HG03280 (cell line): Measurements from ENCODE around the gene IL17RA.

Experiments
- ATAC-seq: cut with Tn5 transposase; IDR thresholded peaks from one replicate; pipeline ENCODE4 v1.9.1; 2021; ENCODE audit warnings: mild to moderate bottlenecking, moderate library complexity; ENCODE audit not compliant: unreplicated experiment

IL17RA gene

DNA sequence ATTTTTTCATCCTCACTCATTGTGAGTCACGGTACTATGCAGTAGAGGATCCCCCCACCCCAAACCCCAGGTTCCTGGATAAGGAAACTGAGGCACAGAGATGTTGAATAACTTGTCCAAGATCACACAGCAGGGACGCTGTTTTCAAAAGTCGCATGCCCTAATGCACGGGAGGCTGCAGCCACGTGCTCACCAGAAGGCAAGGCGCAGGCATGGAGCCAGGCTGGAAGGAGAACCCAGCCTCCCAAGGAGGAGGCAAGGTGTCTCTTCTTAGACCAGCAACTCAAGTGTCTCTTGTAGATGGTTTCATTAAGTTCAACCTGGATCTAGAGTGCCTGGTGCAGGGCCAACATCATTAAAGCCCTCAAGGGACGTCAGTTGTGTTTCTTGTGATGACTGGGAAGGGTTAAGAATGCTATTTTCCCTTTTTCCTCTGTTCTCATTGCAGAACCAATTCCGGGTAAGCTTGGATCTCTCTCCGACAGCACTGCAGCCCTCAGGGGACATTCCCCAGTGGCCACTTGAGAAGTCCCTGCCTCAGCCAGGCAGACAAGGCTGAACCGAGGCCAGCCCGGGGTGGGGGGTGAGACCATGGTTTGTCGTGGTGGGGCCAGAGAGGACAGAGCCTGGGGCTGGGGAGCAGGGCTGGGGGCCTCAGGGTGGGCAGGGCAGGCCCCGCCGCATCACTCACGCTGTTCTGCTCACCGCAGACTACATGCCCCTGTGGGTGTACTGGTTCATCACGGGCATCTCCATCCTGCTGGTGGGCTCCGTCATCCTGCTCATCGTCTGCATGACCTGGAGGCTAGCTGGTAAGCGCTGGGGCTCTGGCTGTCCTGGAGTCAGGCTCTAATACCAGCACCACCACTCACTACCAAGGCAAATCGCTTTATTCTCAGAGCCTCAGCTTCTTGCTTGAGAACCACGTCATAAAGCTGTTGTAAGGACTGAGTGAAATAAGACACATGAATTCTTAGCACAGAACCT is 20.6 kb downstream of the IL17RA start:
- ATAC-seq: no peak

DNA sequence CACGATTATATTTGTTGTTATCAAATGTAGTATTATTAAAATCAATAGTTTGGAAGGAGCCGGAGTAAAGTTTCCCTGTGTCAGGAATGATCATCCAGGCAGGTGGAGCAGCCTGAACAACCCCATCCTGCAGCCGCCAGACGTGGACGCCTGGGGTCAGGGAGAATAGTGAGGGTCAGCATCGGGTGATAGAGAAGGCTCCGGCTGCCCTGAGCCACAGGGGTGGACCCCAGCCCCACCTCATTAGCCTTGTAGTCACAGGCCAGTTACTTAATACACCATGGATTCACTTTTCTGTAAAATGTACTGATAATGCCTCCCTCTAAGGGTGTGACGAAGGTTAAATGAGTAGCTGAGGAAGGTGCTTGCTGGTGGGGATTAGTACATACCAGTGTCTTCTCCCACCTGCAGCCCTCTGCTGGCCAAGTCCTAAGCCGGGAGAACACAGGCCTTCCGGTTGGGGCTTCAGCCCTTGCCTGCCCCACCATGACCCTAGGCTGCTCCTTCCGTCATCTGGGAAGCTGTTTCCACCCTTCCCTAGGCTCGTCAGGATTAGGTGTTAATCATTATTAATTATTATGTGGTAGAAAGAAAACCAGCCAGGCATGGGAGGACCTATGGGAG is 21.5 kb downstream of the IL17RA start:
- ATAC-seq: no peak

DNA sequence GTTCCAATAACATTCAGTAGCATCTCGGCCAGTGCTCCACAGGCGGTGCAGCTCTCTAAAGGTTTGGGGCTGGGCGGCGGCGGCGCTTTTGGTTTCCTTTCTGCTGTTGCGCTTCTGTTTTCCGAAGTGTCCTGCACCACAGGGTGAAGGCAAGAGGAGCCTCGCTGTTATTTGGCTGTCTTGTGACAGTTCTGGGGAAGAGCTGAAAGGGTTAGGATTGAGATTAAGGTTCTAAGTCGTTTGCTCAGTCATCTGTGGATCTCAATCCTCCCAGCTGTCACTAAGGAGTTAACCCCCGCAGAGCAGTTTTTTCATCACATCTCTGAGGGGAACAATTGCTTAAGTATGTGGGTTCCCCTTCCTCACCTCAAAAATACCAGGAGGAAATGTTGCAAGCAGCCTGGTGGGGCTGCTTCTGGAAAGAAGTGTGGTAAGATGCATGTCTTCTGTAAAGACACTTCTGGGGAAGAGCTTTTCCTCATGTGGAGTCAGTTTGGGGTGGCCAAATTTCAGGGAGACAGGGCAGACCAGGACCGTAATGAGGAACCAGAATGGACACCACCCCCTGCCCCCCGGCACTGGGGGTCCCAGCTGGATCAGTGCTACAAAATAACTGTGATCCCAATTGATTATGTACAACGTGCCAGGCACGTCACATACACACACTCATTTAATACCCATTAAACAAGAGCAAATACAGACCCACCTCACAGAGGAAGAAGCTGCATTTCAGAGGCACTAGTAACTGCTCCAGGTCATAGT is 22.2 kb downstream of the IL17RA start:
- no peak for ATAC-seq

DNA sequence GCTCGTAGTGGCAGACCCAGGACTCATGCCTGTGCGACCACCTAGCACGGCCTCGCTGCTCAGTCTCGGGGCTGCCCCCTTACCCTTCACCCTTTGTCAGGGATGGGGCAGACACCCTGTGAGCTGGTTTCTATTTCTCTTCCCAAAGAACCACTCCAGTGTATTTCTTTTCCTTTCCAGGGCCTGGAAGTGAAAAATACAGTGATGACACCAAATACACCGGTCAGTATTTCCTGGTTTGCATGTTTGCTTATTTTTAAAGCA is 22.7 kb downstream of the IL17RA start:
- ATAC-seq: no peak

DNA sequence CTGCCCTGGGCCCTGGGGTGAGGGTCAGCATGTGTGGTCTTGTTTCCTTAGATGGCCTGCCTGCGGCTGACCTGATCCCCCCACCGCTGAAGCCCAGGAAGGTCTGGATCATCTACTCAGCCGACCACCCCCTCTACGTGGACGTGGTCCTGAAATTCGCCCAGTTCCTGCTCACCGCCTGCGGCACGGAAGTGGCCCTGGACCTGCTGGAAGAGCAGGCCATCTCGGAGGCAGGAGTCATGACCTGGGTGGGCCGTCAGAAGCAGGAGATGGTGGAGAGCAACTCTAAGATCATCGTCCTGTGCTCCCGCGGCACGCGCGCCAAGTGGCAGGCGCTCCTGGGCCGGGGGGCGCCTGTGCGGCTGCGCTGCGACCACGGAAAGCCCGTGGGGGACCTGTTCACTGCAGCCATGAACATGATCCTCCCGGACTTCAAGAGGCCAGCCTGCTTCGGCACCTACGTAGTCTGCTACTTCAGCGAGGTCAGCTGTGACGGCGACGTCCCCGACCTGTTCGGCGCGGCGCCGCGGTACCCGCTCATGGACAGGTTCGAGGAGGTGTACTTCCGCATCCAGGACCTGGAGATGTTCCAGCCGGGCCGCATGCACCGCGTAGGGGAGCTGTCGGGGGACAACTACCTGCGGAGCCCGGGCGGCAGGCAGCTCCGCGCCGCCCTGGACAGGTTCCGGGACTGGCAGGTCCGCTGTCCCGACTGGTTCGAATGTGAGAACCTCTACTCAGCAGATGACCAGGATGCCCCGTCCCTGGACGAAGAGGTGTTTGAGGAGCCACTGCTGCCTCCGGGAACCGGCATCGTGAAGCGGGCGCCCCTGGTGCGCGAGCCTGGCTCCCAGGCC is 23.7 kb downstream of the IL17RA start:
- ATAC-seq: no peak

DNA sequence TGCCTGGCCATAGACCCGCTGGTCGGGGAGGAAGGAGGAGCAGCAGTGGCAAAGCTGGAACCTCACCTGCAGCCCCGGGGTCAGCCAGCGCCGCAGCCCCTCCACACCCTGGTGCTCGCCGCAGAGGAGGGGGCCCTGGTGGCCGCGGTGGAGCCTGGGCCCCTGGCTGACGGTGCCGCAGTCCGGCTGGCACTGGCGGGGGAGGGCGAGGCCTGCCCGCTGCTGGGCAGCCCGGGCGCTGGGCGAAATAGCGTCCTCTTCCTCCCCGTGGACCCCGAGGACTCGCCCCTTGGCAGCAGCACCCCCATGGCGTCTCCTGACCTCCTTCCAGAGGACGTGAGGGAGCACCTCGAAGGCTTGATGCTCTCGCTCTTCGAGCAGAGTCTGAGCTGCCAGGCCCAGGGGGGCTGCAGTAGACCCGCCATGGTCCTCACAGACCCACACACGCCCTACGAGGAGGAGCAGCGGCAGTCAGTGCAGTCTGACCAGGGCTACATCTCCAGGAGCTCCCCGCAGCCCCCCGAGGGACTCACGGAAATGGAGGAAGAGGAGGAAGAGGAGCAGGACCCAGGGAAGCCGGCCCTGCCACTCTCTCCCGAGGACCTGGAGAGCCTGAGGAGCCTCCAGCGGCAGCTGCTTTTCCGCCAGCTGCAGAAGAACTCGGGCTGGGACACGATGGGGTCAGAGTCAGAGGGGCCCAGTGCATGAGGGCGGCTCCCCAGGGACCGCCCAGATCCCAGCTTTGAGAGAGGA is 24.5 kb downstream of the IL17RA start:
- no peak for ATAC-seq

DNA sequence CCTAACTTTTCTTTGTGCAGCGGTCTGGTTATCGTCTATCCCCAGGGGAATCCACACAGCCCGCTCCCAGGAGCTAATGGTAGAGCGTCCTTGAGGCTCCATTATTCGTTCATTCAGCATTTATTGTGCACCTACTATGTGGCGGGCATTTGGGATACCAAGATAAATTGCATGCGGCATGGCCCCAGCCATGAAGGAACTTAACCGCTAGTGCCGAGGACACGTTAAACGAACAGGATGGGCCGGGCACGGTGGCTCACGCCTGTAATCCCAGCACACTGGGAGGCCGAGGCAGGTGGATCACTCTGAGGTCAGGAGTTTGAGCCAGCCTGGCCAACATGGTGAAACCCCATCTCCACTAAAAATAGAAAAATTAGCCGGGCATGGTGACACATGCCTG is 25.2 kb downstream of the IL17RA start:
- no peak for ATAC-seq

DNA sequence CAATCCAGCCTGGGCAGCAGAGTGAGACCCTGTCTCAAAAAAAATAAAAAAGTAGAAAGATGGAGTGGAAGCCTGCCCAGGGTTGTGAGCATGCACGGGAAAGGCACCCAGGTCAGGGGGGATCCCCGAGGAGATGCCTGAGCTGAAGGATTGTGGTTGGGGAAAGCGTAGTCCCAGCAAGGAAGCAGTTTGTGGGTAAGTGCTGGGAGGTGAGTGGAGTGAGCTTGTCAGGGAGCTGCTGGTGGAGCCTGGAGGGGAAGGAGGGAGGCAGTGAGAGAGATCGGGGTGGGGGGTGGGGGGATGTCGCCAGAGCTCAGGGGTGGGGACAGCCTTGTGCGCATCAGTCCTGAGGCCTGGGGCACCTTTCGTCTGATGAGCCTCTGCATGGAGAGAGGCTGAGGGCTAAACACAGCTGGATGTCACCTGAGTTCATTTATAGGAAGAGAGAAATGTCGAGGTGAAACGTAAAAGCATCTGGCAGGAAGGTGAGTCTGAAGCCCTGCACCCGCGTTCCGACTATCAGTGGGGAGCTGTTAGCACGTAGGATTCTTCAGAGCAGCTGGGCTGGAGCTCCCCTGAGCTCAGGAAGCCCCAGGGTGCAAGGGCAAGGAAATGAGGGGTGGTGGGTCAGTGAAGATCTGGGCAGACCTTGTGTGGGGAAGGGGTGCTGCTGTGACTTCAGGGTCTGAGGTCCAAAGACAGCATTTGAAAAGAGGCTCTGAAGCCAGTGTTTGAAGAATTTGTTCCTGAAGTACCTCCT is 26.2 kb downstream of the IL17RA start:
- no peak for ATAC-seq

DNA sequence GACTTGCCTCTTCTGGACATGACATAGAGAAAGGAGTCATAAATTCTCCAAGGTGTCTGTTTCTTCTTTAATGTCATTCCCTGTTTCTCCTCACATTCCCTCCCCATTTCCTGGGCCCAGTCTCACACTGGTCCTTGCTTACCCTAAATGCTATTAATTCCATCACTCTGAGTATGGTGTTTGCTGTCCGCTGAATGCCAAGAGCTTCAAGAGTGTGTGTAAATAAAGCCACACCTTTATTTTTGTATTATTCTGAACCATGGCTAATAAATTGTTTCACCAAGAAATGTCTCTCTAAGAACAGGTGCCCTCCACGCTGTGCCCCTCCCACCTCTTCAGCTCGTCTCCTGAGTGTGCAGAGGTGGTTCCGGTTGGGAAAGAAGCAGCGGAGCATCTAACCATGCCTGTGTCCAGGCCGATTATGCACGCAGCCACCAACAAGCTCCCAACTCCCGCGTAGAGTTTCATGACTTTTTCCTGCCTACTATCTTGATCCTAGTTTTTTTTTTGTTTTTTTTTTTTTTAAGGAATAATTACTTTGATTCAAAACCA is 27.8 kb downstream of the IL17RA start:
- no peak for ATAC-seq

DNA sequence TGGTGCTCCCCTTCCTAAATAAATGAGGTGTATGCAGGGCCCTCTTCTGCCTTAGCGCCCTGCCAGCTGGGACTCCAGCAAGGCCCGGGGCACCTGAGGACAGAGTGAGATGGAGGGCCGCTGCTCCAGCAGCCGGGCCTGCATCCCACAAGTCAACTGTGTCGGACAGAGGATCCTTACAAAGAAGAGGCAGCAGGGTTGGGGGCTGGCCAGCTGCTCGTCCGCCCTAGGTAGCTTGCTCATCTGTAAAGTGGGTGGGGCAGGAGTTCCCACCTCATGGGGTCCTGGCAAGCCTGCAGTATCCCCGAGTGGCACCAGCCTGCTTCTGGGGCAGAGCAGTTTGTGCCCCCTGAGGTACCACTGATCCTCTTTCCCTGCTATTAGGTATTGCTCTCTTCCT is 28.8 kb downstream of the IL17RA start:
- ATAC-seq: no peak

DNA sequence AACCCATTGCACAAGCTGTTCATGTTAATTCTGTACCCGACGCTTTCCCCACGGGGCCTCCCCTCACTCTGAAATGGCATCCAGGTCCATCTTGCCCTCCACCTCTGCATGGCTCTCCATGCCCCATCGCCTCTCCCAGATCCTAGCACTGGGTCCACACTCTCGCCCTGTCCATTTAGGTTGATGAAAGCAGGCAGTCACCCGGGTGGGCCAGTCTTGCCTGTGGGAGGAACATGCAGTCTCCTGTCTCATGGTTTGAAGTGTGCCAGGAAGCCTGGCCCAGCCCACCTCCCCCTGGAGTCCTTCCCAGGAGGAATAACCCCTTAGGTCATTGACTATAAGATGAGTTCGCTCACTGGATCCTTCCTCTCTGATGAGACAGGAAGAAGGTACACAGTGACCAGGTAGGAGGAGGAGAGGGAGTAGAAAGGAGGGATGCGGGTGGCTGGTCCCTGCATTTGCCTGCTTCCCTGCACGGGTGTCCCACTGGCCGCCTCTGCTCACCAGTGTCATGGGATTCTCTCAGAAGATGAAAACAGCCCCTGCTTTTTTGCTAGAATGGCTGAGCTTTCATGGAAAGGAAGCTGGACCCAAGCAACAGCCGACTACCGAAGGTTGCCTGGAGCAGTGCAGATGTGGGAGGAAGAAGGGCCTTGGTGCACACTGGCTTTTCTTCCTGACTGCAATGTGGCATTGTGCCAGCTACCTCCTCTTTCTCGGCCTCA is 29.5 kb downstream of the IL17RA start:
- no peak for ATAC-seq

DNA sequence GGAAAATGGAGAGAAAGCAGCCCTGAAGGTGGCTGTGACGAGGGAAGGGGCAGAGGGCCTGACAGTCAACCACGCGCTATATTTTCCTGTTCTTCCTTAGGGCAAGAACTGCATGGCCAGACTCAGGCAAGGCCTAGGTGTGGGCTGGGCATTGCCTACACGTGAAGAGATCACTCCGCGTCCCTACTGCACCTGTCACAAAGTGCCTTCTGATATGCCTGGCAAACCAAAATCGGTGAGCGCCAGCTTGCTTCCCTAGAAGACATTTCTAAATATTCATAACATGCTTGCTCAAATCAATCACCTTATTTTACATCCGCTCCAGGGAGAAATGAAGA is 30.1 kb downstream of the IL17RA start:
- ATAC-seq: no peak

DNA sequence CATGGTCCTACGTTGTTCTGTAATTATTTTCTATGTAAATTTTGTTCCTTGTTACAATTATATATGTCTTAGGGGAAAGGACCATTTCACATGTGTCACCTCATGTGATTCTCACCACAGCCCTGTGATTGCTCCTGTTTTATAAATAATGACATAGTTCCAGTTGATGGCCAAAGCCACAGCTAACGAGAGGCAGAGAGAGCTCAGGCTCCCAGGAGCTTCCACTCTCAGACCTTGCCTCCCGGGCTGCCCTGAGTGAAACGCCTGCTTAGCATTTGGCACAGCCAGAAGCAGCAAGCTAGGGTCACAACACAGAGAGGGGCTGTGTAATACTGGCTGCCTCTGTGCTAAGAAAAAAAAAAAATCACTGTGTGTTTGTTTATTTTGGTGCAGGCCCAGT is 30.4 kb downstream of the IL17RA start:
- no peak for ATAC-seq

DNA sequence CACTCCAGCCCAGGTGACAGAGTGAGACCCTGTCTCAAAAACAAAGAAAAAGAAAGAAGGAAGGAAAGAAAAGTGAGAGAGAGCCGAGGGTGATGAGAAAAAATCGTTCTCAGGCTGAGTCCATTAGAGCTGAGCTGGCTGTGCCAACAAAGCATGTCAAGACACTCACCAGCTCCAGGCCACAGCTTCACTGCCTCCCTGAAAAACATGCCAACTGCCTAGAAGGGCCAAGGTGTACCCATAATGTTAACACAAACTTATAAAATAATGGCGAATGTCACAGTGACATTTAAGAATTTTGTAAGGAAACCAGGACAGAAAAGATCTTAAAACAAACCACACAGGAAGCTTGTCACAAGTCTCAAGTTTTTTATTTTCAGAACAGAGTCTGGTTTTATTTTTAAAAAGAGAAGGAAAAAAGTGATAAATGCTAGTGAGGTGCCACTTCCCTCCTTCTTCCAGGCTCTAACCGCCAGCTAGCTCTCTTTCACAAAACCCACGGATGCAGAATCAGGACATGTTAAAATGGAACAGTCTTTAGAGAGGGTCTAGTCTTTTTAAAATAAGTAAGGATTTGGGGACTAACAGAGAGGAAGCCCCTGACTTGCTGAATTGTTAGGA is 31.3 kb downstream of the IL17RA start:
- no peak for ATAC-seq

DNA sequence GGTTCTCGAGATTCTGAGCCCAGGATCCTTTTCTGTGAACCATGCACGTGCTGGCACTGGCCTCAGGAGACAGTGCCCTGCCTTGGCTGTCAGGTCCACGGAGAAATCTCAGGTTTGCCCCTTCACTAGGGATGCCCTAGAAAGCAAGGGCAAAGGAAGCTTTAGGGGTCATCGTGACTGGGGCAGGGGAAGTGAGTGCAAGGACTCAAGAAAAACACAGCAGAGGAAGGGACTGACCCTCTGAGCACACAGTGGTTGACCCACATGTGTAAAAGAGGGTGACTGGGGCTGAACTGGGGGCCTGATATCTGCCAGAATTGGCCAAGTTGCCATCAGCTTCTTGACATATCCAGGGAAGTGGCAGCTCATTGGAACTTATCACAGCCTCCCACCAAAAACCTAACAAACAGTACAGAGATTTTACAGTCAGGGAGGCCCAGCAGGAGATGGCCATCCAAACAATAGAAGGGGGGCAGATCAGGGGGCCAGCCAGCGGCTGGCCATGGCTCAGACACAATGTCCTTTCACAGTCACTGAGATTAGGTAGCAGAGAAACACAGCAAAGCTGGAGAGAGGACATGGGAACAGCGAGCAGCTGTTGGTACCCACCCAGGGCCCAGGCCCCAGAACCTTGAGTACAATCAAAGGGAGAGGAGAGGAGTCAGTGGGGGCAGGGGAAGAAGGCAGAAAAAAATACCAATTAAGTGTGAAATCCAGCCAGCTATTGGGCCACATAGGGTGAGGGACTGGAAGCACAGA is 32.0 kb downstream of the IL17RA start:
- ATAC-seq: no peak

DNA sequence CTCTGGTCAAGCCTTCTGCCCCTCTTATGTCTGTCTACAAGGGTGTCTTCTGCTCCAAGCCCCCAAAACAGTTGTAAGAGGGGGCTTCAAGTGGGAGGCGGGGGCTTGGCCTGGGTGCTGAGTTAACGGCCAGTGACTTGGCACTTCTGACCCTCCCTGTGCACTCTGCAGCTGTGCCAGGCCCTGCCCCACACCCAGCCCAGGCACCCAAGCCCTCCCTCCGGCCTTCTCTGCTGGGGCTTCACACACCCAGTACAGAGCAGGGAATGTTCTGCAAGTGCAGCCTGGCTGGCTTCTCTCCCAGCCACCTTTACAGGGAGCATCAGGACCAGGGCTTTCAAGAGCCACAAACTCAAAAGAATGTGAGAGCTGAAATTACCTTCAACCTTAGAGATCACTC is 32.6 kb downstream of the IL17RA start:
- ATAC-seq: no peak

DNA sequence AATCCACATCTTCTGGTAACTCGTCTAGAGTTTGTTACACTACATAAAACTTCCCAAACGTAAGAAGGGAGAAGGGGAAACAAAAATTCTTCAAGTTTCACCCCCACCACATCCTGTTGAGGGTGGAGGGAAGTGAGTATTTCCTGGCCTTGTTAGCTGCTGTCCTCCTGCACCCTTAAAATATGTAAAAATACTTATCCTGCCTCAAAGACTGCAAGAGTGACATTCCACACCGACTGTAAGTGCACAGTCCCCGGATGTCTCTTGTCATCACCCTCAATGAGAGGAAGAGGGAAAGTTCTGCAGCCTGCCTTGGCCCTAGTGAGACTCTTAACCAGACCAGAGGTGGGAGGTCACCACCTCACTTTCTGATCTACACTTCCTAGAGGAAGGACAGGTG is 33.1 kb downstream of the IL17RA start:
- ATAC-seq: no peak

DNA sequence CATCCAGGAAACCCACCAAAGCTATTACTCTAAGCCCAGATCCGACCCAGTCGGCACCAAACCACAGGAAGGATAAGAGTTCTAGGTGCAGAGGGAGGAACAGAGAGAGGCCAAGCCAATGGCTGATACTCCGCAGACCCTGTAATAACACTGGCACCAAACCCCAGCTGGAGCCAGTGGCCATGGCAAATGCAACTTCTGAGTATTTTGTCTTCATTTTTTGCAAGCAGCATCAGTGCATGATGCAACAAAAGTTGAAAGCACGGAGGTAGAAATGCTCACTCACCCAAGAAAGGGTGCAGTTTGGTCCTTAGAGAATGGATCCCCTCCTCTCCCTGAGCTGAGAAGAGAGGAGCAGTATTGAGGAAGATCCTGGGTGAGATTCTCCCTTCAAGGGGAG is 33.5 kb downstream of the IL17RA start:
- no peak for ATAC-seq
